ENCODE results near the gene PDZD2.

Gene PDZD2

GRCh38 chr5:31833710-31834109 is 194.8 kb downstream of the PDZD2 start:
- DNase-seq, result no peak

GRCh38 chr5:31844622-31845345 is 205.9 kb downstream of the PDZD2 start:
- DNase-seq, result no peak

- no peak for DNase-seq
Observed at GRCh38 chr5:31845361-31845760, 206.4 kb downstream of the PDZD2 start.

- no peak for DNase-seq
Observed at GRCh38 chr5:31846934-31847333, 208.0 kb downstream of the PDZD2 start.

GRCh38 chr5:31847354-31847753 is 208.4 kb downstream of the PDZD2 start:
- no peak for DNase-seq

- DNase-seq, result no peak
Observed at GRCh38 chr5:31850981-31851689, 212.2 kb downstream of the PDZD2 start.

GRCh38 chr5:31853398-31854135 is 214.6 kb downstream of the PDZD2 start:
- no peak for DNase-seq

- DNase-seq, result no peak
Observed at GRCh38 chr5:31854181-31855133, 215.5 kb downstream of the PDZD2 start.

GRCh38 chr5:31855134-31856040 is 216.5 kb downstream of the PDZD2 start:
- no peak for DNase-seq

- DNase-seq, result no peak
Observed at GRCh38 chr5:31859096-31859495, 220.2 kb downstream of the PDZD2 start.

GRCh38 chr5:31860278-31860677 is 221.3 kb downstream of the PDZD2 start:
- no peak for DNase-seq

GRCh38 chr5:31860726-31861433 is 221.9 kb downstream of the PDZD2 start:
- DNase-seq, result no peak

- no peak for DNase-seq
Observed at GRCh38 chr5:31861601-31862000, 222.7 kb downstream of the PDZD2 start.

GRCh38 chr5:31863991-31864411 is 225.1 kb downstream of the PDZD2 start:
- no peak for DNase-seq

GRCh38 chr5:31866166-31866565 is 227.2 kb downstream of the PDZD2 start:
- DNase-seq, result no peak

- no peak for DNase-seq
Observed at GRCh38 chr5:31867219-31867618, 228.3 kb downstream of the PDZD2 start.

- no peak for DNase-seq
Observed at GRCh38 chr5:31880449-31880848, 241.5 kb downstream of the PDZD2 start.

- no peak for DNase-seq
Observed at GRCh38 chr5:31884896-31885295, 246.0 kb downstream of the PDZD2 start.

- no peak for DNase-seq
Observed at GRCh38 chr5:31886206-31886605, 247.3 kb downstream of the PDZD2 start.

- no peak for DNase-seq
Observed at GRCh38 chr5:31887556-31887955, 248.6 kb downstream of the PDZD2 start.

- no peak for DNase-seq
Observed at GRCh38 chr5:31888564-31888963, 249.6 kb downstream of the PDZD2 start.
